Liver (tissue), 9 donors: Measurements from ENCODE around the gene NDUFB11. TPM values are rescaled to one million over a fixed set of nuclear protein-coding genes. Genes with fewer than 3 reads are reported as not detected.

Experiments used
- DNase-seq: peaks from one replicate; pipeline ENCODE4 v3.0.0-alpha.2; 2017; ENCODE audit warnings: low spot score
- H3K27ac ChIP-seq, 2 donors: one replicate each; pipeline ENCODE4 v1.7.0; 2013; ENCODE audit warnings: inconsistent platforms in 2 of 2, low read length in 2 of 2, control low read depth in 1 of 2, low read depth in 1 of 2, mild to moderate bottlenecking in 1 of 2
- H3K27me3 ChIP-seq, 4 donors: one replicate each; pipeline versions ENCODE4 v1.6.1 to v1.7.0; 2013; ENCODE audit warnings: low read length in 3 of 4, inconsistent platforms in 1 of 4, mild to moderate bottlenecking in 1 of 4, moderate library complexity in 1 of 4; ENCODE audit not compliant: control insufficient read depth in 4 of 4, insufficient read depth in 4 of 4
- H3K36me3 ChIP-seq, 4 donors: one replicate each; pipeline versions ENCODE4 v1.6.1 to v1.7.0; 2013; ENCODE audit warnings: low read length in 3 of 4, mild to moderate bottlenecking in 3 of 4, low read depth in 1 of 4, moderate library complexity in 1 of 4; ENCODE audit not compliant: control insufficient read depth in 4 of 4, insufficient read depth in 3 of 4
- H3K4me1 ChIP-seq, 4 donors: one replicate each; pipeline versions ENCODE4 v1.6.1 to v1.7.0; 2013; ENCODE audit warnings: low read length in 3 of 4, mild to moderate bottlenecking in 3 of 4, moderate library complexity in 1 of 4; ENCODE audit not compliant: control insufficient read depth in 4 of 4, insufficient read depth in 4 of 4
- H3K4me3 ChIP-seq, 3 donors: one replicate each; pipeline versions ENCODE4 v1.6.1 to v1.7.0; 2013; ENCODE audit warnings: low read length in 3 of 3, control low read depth in 1 of 3, low read depth in 1 of 3, mild to moderate bottlenecking in 1 of 3
- H3K9ac ChIP-seq, 2 donors: one replicate each; pipeline ENCODE4 v1.7.0; 2013; ENCODE audit warnings: low read length in 2 of 2, mild to moderate bottlenecking in 2 of 2, moderate library complexity in 2 of 2, control low read depth in 1 of 2, low read depth in 1 of 2
- H3K9me3 ChIP-seq, 4 donors: one replicate each; pipeline versions ENCODE4 v1.6.1 to v1.7.0; 2013; ENCODE audit warnings: low read length in 3 of 4; ENCODE audit not compliant: control insufficient read depth in 4 of 4
- ATF3 ChIP-seq: IDR thresholded peaks from 2 replicates; pipeline ENCODE4 v1.6.1; 2016; ENCODE audit warnings: antibody characterized with exemption
- CTCF ChIP-seq: fragments of 150-350 bp; IDR thresholded peaks from 2 replicates; pipeline ENCODE4 v1.5.1; 2017; ENCODE audit warnings: improper control_type of control experiment, low read depth, low read length; ENCODE audit not compliant: missing input control
- EGR1 ChIP-seq, 2 donors: IDR thresholded peaks; 2 replicates each; pipeline ENCODE4 v1.6.1; 2016 to 2018; ENCODE audit warnings: antibody characterized with exemption in 2 of 2, low read depth in 2 of 2
- FOXA1 ChIP-seq: IDR thresholded peaks from 2 replicates; pipeline ENCODE4 v1.6.1; 2016; ENCODE audit warnings: antibody characterized with exemption
- FOXA2 ChIP-seq: IDR thresholded peaks from 2 replicates; pipeline ENCODE4 v1.6.1; 2016; ENCODE audit warnings: antibody characterized with exemption
- GABPA ChIP-seq, 2 donors: IDR thresholded peaks in 1 of 2; conservative IDR thresholded peaks in 1 of 2; 2 replicates each; pipeline ENCODE4 v1.6.1; 2016; ENCODE audit warnings: antibody characterized with exemption in 2 of 2, mild to moderate bottlenecking in 1 of 2, moderate library complexity in 1 of 2
- HNF4A ChIP-seq, 2 donors: conservative IDR thresholded peaks; 2 replicates each; pipeline ENCODE4 v1.6.1; 2016; ENCODE audit warnings: antibody characterized with exemption in 2 of 2, mild to moderate bottlenecking in 2 of 2
- HNF4G ChIP-seq: IDR thresholded peaks from 2 replicates; pipeline ENCODE4 v1.6.1; 2016; ENCODE audit warnings: antibody characterized with exemption
- JUND ChIP-seq, 2 donors: IDR thresholded peaks; 2 replicates each; pipeline ENCODE4 v1.6.1; 2016; ENCODE audit warnings: antibody characterized with exemption in 2 of 2
- MAX ChIP-seq: IDR thresholded peaks from 2 replicates; pipeline ENCODE4 v1.6.1; 2016; ENCODE audit warnings: antibody characterized with exemption
- NR2F2 ChIP-seq: IDR thresholded peaks from 2 replicates; pipeline ENCODE4 v1.6.1; 2016; ENCODE audit warnings: antibody characterized with exemption
- RAD21 ChIP-seq, 2 donors: IDR thresholded peaks; 2 replicates each; pipeline ENCODE4 v1.6.1; 2016; ENCODE audit warnings: antibody characterized with exemption in 2 of 2, mild to moderate bottlenecking in 2 of 2
- REST ChIP-seq: IDR thresholded peaks from 2 replicates; pipeline ENCODE4 v1.6.1; 2016; ENCODE audit warnings: antibody characterized with exemption, mild to moderate bottlenecking
- RXRA ChIP-seq, 2 donors: IDR thresholded peaks; 2 replicates each; pipeline ENCODE4 v1.6.1; 2017 to 2018; ENCODE audit warnings: antibody characterized with exemption in 2 of 2, mild to moderate bottlenecking in 1 of 2
- SP1 ChIP-seq: IDR thresholded peaks from 2 replicates; pipeline ENCODE4 v1.6.1; 2018; ENCODE audit warnings: antibody characterized with exemption, mild to moderate bottlenecking
- TAF1 ChIP-seq: conservative IDR thresholded peaks from 2 replicates; pipeline ENCODE4 v1.6.1; 2016; ENCODE audit warnings: antibody characterized with exemption, mild to moderate bottlenecking
- YY1 ChIP-seq: IDR thresholded peaks from 2 replicates; pipeline ENCODE4 v1.6.1; 2016; ENCODE audit warnings: antibody characterized with exemption, mild to moderate bottlenecking
- ZBTB33 ChIP-seq: IDR thresholded peaks from 2 replicates; pipeline ENCODE4 v1.6.1; 2016; ENCODE audit warnings: antibody characterized with exemption
- WGBS: extraction: QIAGEN DNeasy Blood & Tissue Kit; methylation state at CpG from one replicate; pipeline ENCODE4 v1.1.7; 2013; 5-methylcytosine and 5-hydroxymethylcytosine counted together
- polyA plus RNA-seq, 2 donors: library from polyadenylated mRNA; stranded (reverse) in 1 of 2; unstranded in 1 of 2; fragments of 200-250 nt in 1 of 2; fragments of >200 nt in 1 of 2; fragmentation: Nextera tagmentation in 1 of 2; extraction: Ambion mirVana in 1 of 2; gene quantifications; one replicate each; pipeline versions ENCODE4 v1.2.1 to v1.2.3, GENCODE V29; 2013 to 2015
- total RNA-seq, 2 donors: library from RNA; depleted of rRNA; stranded (reverse); fragments of >200 nt; gene quantifications; one replicate each; pipeline ENCODE4 v1.2.3, GENCODE V29; 2014
- donor health status: healthy.
- donor health status: healthy.
- donor health status: healthy.
- donor health status: healthy.
- donor health status: healthy.

The NDUFB11 gene
- total and polyA plus RNA-seq, 4 donors, result 23.6 to 127 (median 66.5) TPM

- peaks cover 8 to 49% (median 31%) of the 10 kb centered on the region in 4 donors for H3K4me1 ChIP-seq
Measured at GRCh38 chrX:47193475-47194193, 49.1 kb upstream of the NDUFB11 start, which contains the start of gene UBA1. UBA1 (plus strand) TSS chrX:47193829; CDS start chrX:47198803, 4,974 bp downstream.

More at GRCh38 chrX:47193475-47194193, 49.1 kb upstream of the NDUFB11 start, which contains the start of gene UBA1:
- Histone ChIP-seq H3K4me3 (peak within 1 kb of the TSS; percentile 74 to 91 (median 80)), H3K36me3 (peaks cover 0 to 7% (median 2%) of the 10 kb centered on the region in 4 donors), H3K27ac (peak within 1 kb of the TSS; percentile 91 to 94), H3K27me3 (peaks cover 0 to 4% (median 0%) of the 10 kb centered on the region in 4 donors), H3K9ac (peak within 1 kb of the TSS; percentile 70 to 90), H3K9me3 (no peaks in the 10 kb centered on the region)
- TF ChIP-seq HNF4A (conservative IDR thresholded peaks at IDR 0.05), result no peak
- peak; percentile 60 for TF ChIP-seq SP1
- TF ChIP-seq YY1, result peak; percentile 98
- no peak for TF ChIP-seq FOXA1
- TF ChIP-seq RAD21 (IDR thresholded peaks at IDR 0.05), result peak; percentile 93 to 99
- no peak for TF ChIP-seq HNF4G
- TF ChIP-seq MAX, result peak; percentile 50
- TF ChIP-seq ZBTB33, result no peak
- TF ChIP-seq NR2F2, result peak; percentile 37
- no peak for TF ChIP-seq FOXA2
- TF ChIP-seq GABPA (IDR thresholded peaks at IDR 0.05 in 1 of 2, conservative IDR thresholded peaks at IDR 0.05 in 1 of 2), result peak in 1 of 2 donors; percentile 51
- TF ChIP-seq CTCF, result peak; percentile 90
- peak; percentile 77 for TF ChIP-seq ATF3
- no peak for TF ChIP-seq REST
- peak; percentile 19 to 31 for TF ChIP-seq RXRA (IDR thresholded peaks at IDR 0.05)
- TF ChIP-seq TAF1, result peak; percentile 63
- TF ChIP-seq JUND (IDR thresholded peaks at IDR 0.05), result peak; percentile 89 to 95
- no peak for TF ChIP-seq EGR1 (IDR thresholded peaks at IDR 0.05; ENCODE audit: low read depth in 2 of 2)
- peak; percentile 88 for DNase-seq
- under 1% methylated on average over 50 of the region's 50 CpGs for WGBS
